WERI-Rb-1 (cell line): ENCODE results near the gene FUT6.

ENCODE experiments used
- DNase-seq: peaks from one replicate; pipeline ENCODE4 v3.0.0-alpha.2; 2020
- H3K27ac ChIP-seq: fragments of 250-450 bp; sonication (Bioruptor Pico); 2 replicates; pipeline ENCODE4 v1.5.1; 2020; ENCODE audit warnings: mild to moderate bottlenecking, moderate library complexity
- H3K27me3 ChIP-seq: fragments of 250-450 bp; sonication (Bioruptor Pico); 2 replicates; pipeline ENCODE4 v1.5.1; 2021; ENCODE audit warnings: mild to moderate bottlenecking, low read depth, moderate library complexity; ENCODE audit not compliant: insufficient read depth, severe bottlenecking
- H3K36me3 ChIP-seq: fragments of 250-450 bp; sonication (Bioruptor Pico); 2 replicates; pipeline ENCODE4 v1.5.1; 2020; ENCODE audit warnings: mild to moderate bottlenecking, moderate library complexity
- H3K4me3 ChIP-seq: 2 replicates; pipeline ENCODE4 v1.5.1; 2011; ENCODE audit warnings: low read depth, mild to moderate bottlenecking, control low read depth, low read length
- H3K9me3 ChIP-seq: fragments of 250-450 bp; sonication (Bioruptor Pico); 2 replicates; pipeline ENCODE4 v1.5.1; 2021; ENCODE audit warnings: mild to moderate bottlenecking, moderate library complexity; ENCODE audit not compliant: severe bottlenecking
- CTCF ChIP-seq: IDR thresholded peaks from 2 replicates; pipeline ENCODE4 v1.5.1; 2011; ENCODE audit warnings: low read depth, mild to moderate bottlenecking, control low read depth, inconsistent platforms, low read length

FUT6 gene

GRCh38 chr19:5823579-5824281 is 15.8 kb downstream of the FUT6 start:
- H3K36me3 ChIP-seq, result no peaks in the 10 kb centered on the region
- peak; percentile 36 for TF ChIP-seq CTCF
- H3K27ac ChIP-seq, result no peak overlapping the region
- no peaks in the 10 kb centered on the region for H3K27me3 ChIP-seq
- DNase-seq, result no peak
- no peak overlapping the region for H3K4me3 ChIP-seq
- H3K9me3 ChIP-seq, result no peaks in the 10 kb centered on the region

GRCh38 chr19:5822181-5822844 is 17.2 kb downstream of the FUT6 start:
- Histone ChIP-seq H3K36me3 (no peaks in the 10 kb centered on the region), H3K9me3 (no peaks in the 10 kb centered on the region), H3K27ac (no peak overlapping the region), H3K4me3 (no peak overlapping the region), H3K27me3 (no peaks in the 10 kb centered on the region)
- DNase-seq, result no peak
- TF ChIP-seq CTCF, result no peak

- Histone ChIP-seq H3K36me3 (no peaks in the 10 kb centered on the region), H3K27me3 (no peaks in the 10 kb centered on the region), H3K27ac (no peak overlapping the region), H3K9me3 (no peaks in the 10 kb centered on the region), H3K4me3 (no peak overlapping the region)
- DNase-seq, result no peak
- no peak for TF ChIP-seq CTCF
These were observed 17.9 kb downstream of the FUT6 start for GRCh38 chr19:5821521-5822180.

- no peak for TF ChIP-seq CTCF
- DNase-seq, result no peak
- H3K9me3 ChIP-seq, result no peaks in the 10 kb centered on the region
- no peak overlapping the region for H3K4me3 ChIP-seq
- no peaks in the 10 kb centered on the region for H3K27me3 ChIP-seq
- H3K36me3 ChIP-seq, result no peaks in the 10 kb centered on the region
- H3K27ac ChIP-seq, result no peak overlapping the region
These were observed 18.7 kb downstream of the FUT6 start for GRCh38 chr19:5820785-5821184.

DNA sequence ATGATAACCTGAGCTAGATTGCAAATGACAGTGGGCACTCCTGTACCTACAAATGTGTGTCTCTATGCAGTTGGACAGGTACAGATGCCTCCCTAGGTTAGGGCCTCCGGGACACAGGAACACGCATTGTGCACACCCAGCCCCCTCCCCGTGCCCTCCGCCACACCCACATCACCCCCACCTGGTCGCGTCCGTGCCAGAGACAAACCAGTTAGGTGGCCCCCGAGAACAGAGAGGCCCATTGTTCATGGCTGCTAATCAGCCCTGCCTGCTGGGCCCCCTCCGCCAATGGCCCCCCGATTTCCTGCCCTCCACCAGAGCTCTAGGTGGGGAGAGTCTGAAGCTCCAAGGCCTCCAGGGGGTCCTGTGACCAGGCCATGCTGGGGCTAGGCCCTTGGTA is 20.9 kb downstream of the FUT6 start:
- TF ChIP-seq CTCF, result no peak
- Histone ChIP-seq H3K9me3 (no peaks in the 10 kb centered on the region), H3K27me3 (no peaks in the 10 kb centered on the region), H3K4me3 (no peak overlapping the region), H3K36me3 (no peaks in the 10 kb centered on the region), H3K27ac (no peak overlapping the region)
- DNase-seq, result no peak
